ENCODE results near the gene IFT22.
"Not testable (repeated sequence)": the region's sequence is repeated elsewhere in the genome, so short reads cannot be mapped to it uniquely, and the experiment has no call there.

Gene IFT22

GRCh38 chr7:101308245-101309085 lies 13.1 kb downstream of the IFT22 start:
- DNase-seq (ENCODE audit: low spot score) = no peak

- no peak for DNase-seq (ENCODE audit: low spot score)
Observed at GRCh38 chr7:101306307-101306706, 15.3 kb downstream of the IFT22 start.

- no peak for DNase-seq (ENCODE audit: low spot score)
Observed at GRCh38 chr7:101303102-101303701, 18.4 kb downstream of the IFT22 start.

GRCh38 chr7:101302641-101303101 lies 18.9 kb downstream of the IFT22 start:
- no peak for DNase-seq (ENCODE audit: low spot score)

- DNase-seq (ENCODE audit: low spot score) = no peak
Observed at GRCh38 chr7:101300465-101301376, 20.9 kb downstream of the IFT22 start.

GRCh38 chr7:101299511-101300464 lies 21.8 kb downstream of the IFT22 start:
- DNase-seq (ENCODE audit: low spot score) = no peak

GRCh38 chr7:101294832-101295121 lies 26.8 kb downstream of the IFT22 start:
- DNase-seq (ENCODE audit: low spot score) = no peak

- DNase-seq (ENCODE audit: low spot score) = no peak
Observed at GRCh38 chr7:101294039-101294831, 27.4 kb downstream of the IFT22 start.

GRCh38 chr7:101293069-101294021 lies 28.3 kb downstream of the IFT22 start:
- DNase-seq (ENCODE audit: low spot score) = not testable (repeated sequence)

GRCh38 chr7:101292566-101292965 lies 29.0 kb downstream of the IFT22 start:
- not testable (repeated sequence) for DNase-seq (ENCODE audit: low spot score)

GRCh38 chr7:101290186-101291037 lies 31.2 kb downstream of the IFT22 start:
- not testable (repeated sequence) for DNase-seq (ENCODE audit: low spot score)

GRCh38 chr7:101289687-101290086 lies 31.9 kb downstream of the IFT22 start:
- DNase-seq (ENCODE audit: low spot score) = not testable (repeated sequence)

- DNase-seq (ENCODE audit: low spot score) = no peak
Observed at GRCh38 chr7:101288439-101288838, 33.2 kb downstream of the IFT22 start.

- no peak for DNase-seq (ENCODE audit: low spot score)
Observed at GRCh38 chr7:101287032-101287431, 34.6 kb downstream of the IFT22 start.

GRCh38 chr7:101285880-101286279 lies 35.7 kb downstream of the IFT22 start:
- DNase-seq (ENCODE audit: low spot score) = not testable (repeated sequence)

GRCh38 chr7:101285171-101285570 lies 36.4 kb downstream of the IFT22 start:
- no peak for DNase-seq (ENCODE audit: low spot score)

GRCh38 chr7:101280912-101281311 lies 40.7 kb downstream of the IFT22 start:
- DNase-seq (ENCODE audit: low spot score) = not testable (repeated sequence)

Data from CD4-positive, alpha-beta T cell treated with Interleukin-6 at 100 ng/mL for 8 hours (primary cell).